IMR-90 (cell line): ENCODE data around the gene CAMP. TPM values are rescaled to one million over a fixed set of nuclear protein-coding genes. Genes with fewer than 3 reads are reported as not detected.
A peak's percentile ranks its signal among the peaks of the same experiment; 100 is the strongest.

ENCODE experiments used
- ATAC-seq: fragments of 200-7000 bp; cut with Tn5 transposase; 2 replicates; pipeline ENCODE4 v1.9.1; 2020; ENCODE audit warnings: low read depth, mild to moderate bottlenecking, moderate library complexity
- BruUV-seq: library from RNA; stranded (reverse); fragments of 400-500 nt; replicated peaks from 2 replicates; lab custom pipeline; 2021; lab: Mats Ljungman, UMichigan
- CTCF ChIA-PET: fragments of 300-600 bp; formaldehyde crosslinking; extraction: SDS; loops from one replicate; lab custom pipeline; 2021; ENCODE audit warnings: antibody characterized with exemption; lab: Yijun Ruan, JAX
- POLR2A ChIA-PET: fragments of 300-600 bp; sonication (Branson Sonifier 250); formaldehyde crosslinking; loops from one replicate; lab custom pipeline; 2022; ENCODE audit warnings: antibody characterized with exemption; ENCODE audit not compliant: unreplicated experiment; lab: Charles Lee
- DNase-seq: peaks from one replicate; pipeline ENCODE4 v3.0.0; 2013
- H2AFZ ChIP-seq: replicated peaks from 2 replicates; pipeline ENCODE3; 2013; ENCODE audit warnings: low read length, mild to moderate bottlenecking; ENCODE audit not compliant: poor library complexity
- H2AK5ac ChIP-seq: 2 replicates; pipeline ENCODE4 v1.6.1; 2013; ENCODE audit warnings: low read depth, low read length, inconsistent platforms
- H2AK9ac ChIP-seq: replicated peaks from 2 replicates; pipeline ENCODE3; 2013; ENCODE audit warnings: mild to moderate bottlenecking, low read depth, low read length, moderate library complexity; ENCODE audit not compliant: poor library complexity
- H2BK120ac ChIP-seq: 2 replicates; pipeline ENCODE4 v1.6.1; 2013; ENCODE audit warnings: low read depth, low read length, inconsistent platforms
- H2BK15ac ChIP-seq: 3 replicates; pipeline ENCODE4 v1.6.1; 2013; ENCODE audit warnings: low read depth, low read length, inconsistent platforms
- H2BK20ac ChIP-seq: 2 replicates; pipeline ENCODE4 v1.6.1; 2013; ENCODE audit warnings: low read depth, mild to moderate bottlenecking, inconsistent platforms, low read length, moderate library complexity
- H2BK5ac ChIP-seq: 2 replicates; pipeline ENCODE4 v1.6.1; 2013; ENCODE audit warnings: mild to moderate bottlenecking, low read depth, low read length, inconsistent platforms; ENCODE audit not compliant: poor library complexity, severe bottlenecking
- H3K14ac ChIP-seq: replicated peaks from 2 replicates; pipeline ENCODE4 v1.6.1; 2013; ENCODE audit warnings: low read depth, low read length, inconsistent platforms
- H3K18ac ChIP-seq: 2 replicates; pipeline ENCODE4 v1.6.1; 2013; ENCODE audit warnings: low read depth, low read length, control low read depth
- H3K23ac ChIP-seq: 2 replicates; pipeline ENCODE4 v1.6.1; 2013; ENCODE audit warnings: low read depth, low read length, inconsistent platforms
- H3K27ac ChIP-seq: 2 replicates; pipeline ENCODE4 v1.5.1; 2013; ENCODE audit warnings: mild to moderate bottlenecking, control low read depth, low read length; ENCODE audit not compliant: insufficient read depth
- H3K27me3 ChIP-seq: 2 replicates; pipeline ENCODE4 v1.6.1; 2013; ENCODE audit warnings: low read length; ENCODE audit not compliant: control insufficient read depth, insufficient read depth
- H3K36me3 ChIP-seq: 2 replicates; pipeline ENCODE4 v1.6.1; 2013; ENCODE audit warnings: low read length, mixed read lengths; ENCODE audit not compliant: control insufficient read depth, insufficient read depth
- H3K4ac ChIP-seq: 2 replicates; pipeline ENCODE4 v1.6.1; 2013; ENCODE audit warnings: low read depth, low read length, inconsistent platforms
- H3K4me1 ChIP-seq: 2 replicates; pipeline ENCODE4 v1.6.1; 2013; ENCODE audit warnings: low read length, mixed read lengths; ENCODE audit not compliant: control insufficient read depth, insufficient read depth
- H3K4me2 ChIP-seq: 2 replicates; pipeline ENCODE4 v1.6.1; 2013; ENCODE audit warnings: low read depth, mild to moderate bottlenecking, control low read depth, low read length, moderate library complexity
- H3K4me3 ChIP-seq: 2 replicates; pipeline ENCODE4 v1.5.1; 2013; ENCODE audit warnings: low read depth, mild to moderate bottlenecking, control low read depth, low read length, moderate library complexity; ENCODE audit not compliant: insufficient read depth
- H3K56ac ChIP-seq: 2 replicates; pipeline ENCODE4 v1.6.1; 2013; ENCODE audit warnings: low read length, inconsistent platforms; ENCODE audit not compliant: insufficient read depth; ENCODE audit errors: extremely low read depth
- H3K79me1 ChIP-seq, 2 experiments: 2 replicates each; pipeline ENCODE4 v1.6.1; 2013; ENCODE audit warnings: low read length in 2 of 2, inconsistent platforms in 1 of 2, low read depth in 1 of 2
- H3K9ac ChIP-seq: 2 replicates; pipeline ENCODE4 v1.6.1; 2013; ENCODE audit warnings: low read depth, low read length, control low read depth
- H3K9me1 ChIP-seq: 2 replicates; pipeline ENCODE4 v1.6.1; 2013; ENCODE audit warnings: low read length, inconsistent platforms; ENCODE audit not compliant: insufficient read depth
- H3K9me3 ChIP-seq: 2 replicates; pipeline ENCODE4 v1.6.1; 2013; ENCODE audit warnings: low read length; ENCODE audit not compliant: control insufficient read depth, insufficient read depth
- H4K20me1 ChIP-seq: 2 replicates; pipeline ENCODE4 v1.6.1; 2013; ENCODE audit warnings: low read length, inconsistent platforms; ENCODE audit not compliant: insufficient read depth
- H4K5ac ChIP-seq: 2 replicates; pipeline ENCODE4 v1.6.1; 2013; ENCODE audit warnings: mild to moderate bottlenecking, low read depth, low read length, control low read depth
- H4K8ac ChIP-seq, 2 experiments: 2 replicates each; pipeline ENCODE4 v1.6.1; 2013; ENCODE audit warnings: low read depth in 2 of 2, low read length in 2 of 2, control low read depth in 1 of 2, inconsistent platforms in 1 of 2
- H4K91ac ChIP-seq: 2 replicates; pipeline ENCODE4 v1.6.1; 2013; ENCODE audit warnings: low read depth, low read length, inconsistent platforms; ENCODE audit not compliant: insufficient read depth
- BHLHE40 ChIP-seq: fragments of 150-350 bp; IDR thresholded peaks from 2 replicates; pipeline ENCODE4 v1.6.1; 2016; ENCODE audit warnings: mild to moderate bottlenecking, low read depth, low read length
- CHD1 ChIP-seq: IDR thresholded peaks from 2 replicates; pipeline ENCODE4 v1.6.1; 2012; ENCODE audit warnings: low read depth, low read length, improper control_type of control experiment
- CTCF ChIP-seq: conservative IDR thresholded peaks from 2 replicates; pipeline ENCODE4 v1.5.1; 2012; ENCODE audit warnings: mild to moderate bottlenecking, low read depth, low read length, improper control_type of control experiment
- FOS ChIP-seq: fragments of 150-350 bp; IDR thresholded peaks from 2 replicates; pipeline ENCODE4 v1.6.1; 2016; ENCODE audit warnings: low read depth, low read length
- POLR2A ChIP-seq: IDR thresholded peaks from 2 replicates; pipeline ENCODE4 v1.6.1; 2012; ENCODE audit warnings: mild to moderate bottlenecking, low read depth, low read length
- RAD21 ChIP-seq: IDR thresholded peaks from 2 replicates; pipeline ENCODE4 v1.6.1; 2012; ENCODE audit warnings: low read length, improper control_type of control experiment
- SMC3 ChIP-seq: fragments of 150-350 bp; IDR thresholded peaks from 2 replicates; pipeline ENCODE4 v1.6.1; 2016; ENCODE audit warnings: low read depth, mild to moderate bottlenecking, antibody characterized with exemption, low read length, moderate library complexity
- WGBS, 2 experiments: methylation state at CpG; one replicate each; pipeline versions ENCODE4 v1.1.5 to v1.1.7; 2013; ENCODE audit warnings: missing lambda C conversion rate in 2 of 2; ENCODE audit not compliant: insufficient read length in 1 of 2; ENCODE audit errors: extremely low coverage in 2 of 2; 5-methylcytosine and 5-hydroxymethylcytosine counted together
- dilution Hi-C: fragments of 300-500 bp; cut with HindIII; formaldehyde crosslinking; loops from one replicate; pipeline ENCODE4 v1.14.3; 2018; ENCODE audit warnings: low sequenced_read_pairs; ENCODE audit not compliant: unreplicated experiment
- in situ Hi-C: fragments of 300-500 bp; cut with MboI; formaldehyde crosslinking; loops from 3 replicates; pipeline ENCODE4 v1.14.3; 2019; ENCODE audit warnings: low sequenced_read_pairs, inconsistent platforms, mixed read lengths
- intact Hi-C: fragments of 100-400 bp; cut with micrococcal nuclease; formaldehyde crosslinking; loops from 2 replicates; pipeline ENCODE4 v1.10.0; 2022
- polyA plus RNA-seq, 3 experiments: library from polyadenylated mRNA; depleted of rRNA; stranded (reverse); fragments of >200 nt; gene quantifications; 2 replicates each; pipeline ENCODE4 v1.2.3, GENCODE V29; 2012; ENCODE audit warnings: low replicate concordance in 1 of 3
- total RNA-seq: library from RNA; depleted of rRNA; stranded (reverse); fragments of >200 nt; gene quantifications from 2 replicates; pipeline ENCODE4 v1.2.3, GENCODE V29; 2012

CAMP gene
- total and polyA plus RNA-seq, 2 of the 4 experiments (the other 2 are of a cell fraction): not detected

GRCh38 chr3:48273594-48274211 lies 50.4 kb downstream of the CAMP start:
- Histone ChIP-seq H2BK15ac (no peak overlapping the region), H3K9me3 (peaks cover 2% of the 10 kb centered on the region; the same call in 1 of the 2 replicates), H4K91ac (no peak overlapping the region), H3K27me3 (no peaks in the 10 kb centered on the region), H2AK5ac (no peak overlapping the region), H3K9me1 (no peaks in the 10 kb centered on the region), H3K4me2 (no peak overlapping the region), H3K14ac (no peak overlapping the region), H3K23ac (no peak overlapping the region), H3K18ac (no peak overlapping the region), H2BK5ac (no peak overlapping the region), H3K4ac (no peak overlapping the region), H3K9ac (no peak overlapping the region), H3K56ac (no peak overlapping the region), H3K36me3 (peaks cover 9% of the 10 kb centered on the region), H2BK20ac (no peak overlapping the region), H4K5ac (no peak overlapping the region), H4K8ac (no peak overlapping the region), H3K79me1 (no peaks in the 10 kb centered on the region), H2BK120ac (no peak overlapping the region), H3K4me1 (no peaks in the 10 kb centered on the region), H3K4me3 (no peak overlapping the region), H2AFZ (peak overlapping the region; percentile 64), H3K27ac (no peak overlapping the region), H4K20me1 (no peaks in the 10 kb centered on the region), H2AK9ac (no peak overlapping the region)
- CTCF ChIA-PET: interaction anchor here (0.6 to 1.7 kb wide), 6 partner anchors 8 to 271 kb away, joined by 4 to 25 read pairs (median 4); partner anchors contain the start of genes CCDC51 and TMA7
- DNase-seq: peak; percentile 62
- TF ChIP-seq FOS (no peak), POLR2A (0 out of 2 replicates have a peak, but pooled peaks have one; percentile 31), CTCF (peak; percentile 85), SMC3 (peak; percentile 76), CHD1 (no peak), BHLHE40 (no peak), RAD21 (peak; percentile 89)
- POLR2A ChIA-PET: no interaction called here
- WGBS, 2 experiments: 11% methylated on average over 3 of the region's 9 CpGs; no CpG with 5 or more reads in 1 of the 2 experiments
- peak; percentile 92 for ATAC-seq
- dilution Hi-C loops: no loop called here
- BruUV-seq: no TSS peak
- in situ Hi-C loops: loop anchor here (5.0 to 10.0 kb wide), 2 partner anchors 164 to 271 kb away; no protein-coding TSS in a partner anchor
- intact Hi-C loops: loop anchor here (1.0 to 2.0 kb wide), 2 partner anchors 163 to 275 kb away; no protein-coding TSS in a partner anchor
